Neural progenitor cell (in vitro differentiated cells): ENCODE results near the gene ZC3H10. TPM values are rescaled to one million over a fixed set of nuclear protein-coding genes. Genes with fewer than 3 reads are reported as not detected.

Source experiments
- DNase-seq: peaks from one replicate; pipeline ENCODE4 v3.0.0-alpha.2; 2016; ENCODE audit warnings: low spot score
- H2AFZ ChIP-seq: fragments of 200-600 bp; sonication (generic); replicated peaks from 2 replicates; pipeline ENCODE4 v1.6.1; 2016; ENCODE audit warnings: antibody characterized with exemption
- H3F3A ChIP-seq: fragments of 200-600 bp; sonication (generic); 2 replicates; pipeline ENCODE4 v1.6.1; 2016; ENCODE audit warnings: antibody characterized with exemption, low read depth
- H3K27ac ChIP-seq: fragments of 200-600 bp; sonication (generic); 2 replicates; pipeline ENCODE4 v1.5.1; 2016; ENCODE audit warnings: mild to moderate bottlenecking
- H3K27me3 ChIP-seq: fragments of 200-600 bp; sonication (generic); 2 replicates; pipeline ENCODE4 v1.6.1; 2016; ENCODE audit warnings: mild to moderate bottlenecking, moderate library complexity
- H3K36me3 ChIP-seq: fragments of 200-600 bp; sonication (generic); 2 replicates; pipeline ENCODE4 v1.5.1; 2016
- H3K4me1 ChIP-seq: fragments of 200-600 bp; sonication (generic); 2 replicates; pipeline ENCODE4 v1.6.1; 2016; ENCODE audit warnings: mixed run types
- H3K4me2 ChIP-seq: fragments of 200-600 bp; sonication (generic); 2 replicates; pipeline ENCODE4 v1.6.1; 2016
- H3K4me3 ChIP-seq: fragments of 200-600 bp; sonication (generic); 2 replicates; pipeline ENCODE4 v1.5.1; 2016
- H3K79me2 ChIP-seq: fragments of 200-600 bp; sonication (generic); 2 replicates; pipeline ENCODE4 v1.6.1; 2016; ENCODE audit warnings: low read depth
- H3K9ac ChIP-seq: fragments of 200-600 bp; sonication (generic); 2 replicates; pipeline ENCODE4 v1.6.1; 2016
- H3K9me3 ChIP-seq: fragments of 200-600 bp; sonication (generic); 2 replicates; pipeline ENCODE4 v1.5.1; 2016; ENCODE audit warnings: low read depth
- H4K20me1 ChIP-seq: fragments of 200-600 bp; sonication (generic); 2 replicates; pipeline ENCODE4 v1.6.1; 2016; ENCODE audit warnings: low read depth
- H3K27ac Mint-ChIP-seq: 3 replicates; pipeline ENCODE4 v1.8.0; 2021; ENCODE audit warnings: mixed read lengths
- H3K27me3 Mint-ChIP-seq: 2 replicates; pipeline ENCODE4 v1.8.0; 2022; ENCODE audit warnings: low read depth, mild to moderate bottlenecking, inconsistent platforms, moderate library complexity, mixed read lengths; ENCODE audit not compliant: insufficient read depth
- H3K36me3 Mint-ChIP-seq: 3 replicates; pipeline ENCODE4 v1.8.0; 2021; ENCODE audit warnings: mixed read lengths
- H3K4me1 Mint-ChIP-seq: 3 replicates; pipeline ENCODE4 v1.8.0; 2021; ENCODE audit warnings: mixed read lengths
- H3K4me3 Mint-ChIP-seq: 3 replicates; pipeline ENCODE4 v1.8.0; 2021; ENCODE audit warnings: mild to moderate bottlenecking, moderate library complexity, mixed read lengths
- H3K9me3 Mint-ChIP-seq: 3 replicates; pipeline ENCODE4 v1.8.0; 2020; ENCODE audit warnings: mixed read lengths
- CTCF ChIP-seq: fragments of 200-600 bp; sonication (generic); IDR thresholded peaks from 2 replicates; pipeline ENCODE4 v1.5.1; 2017; ENCODE audit warnings: antibody characterized with exemption, mild to moderate bottlenecking
- EZH2 ChIP-seq: fragments of 200-600 bp; sonication (generic); IDR thresholded peaks from 2 replicates; pipeline ENCODE4 v1.6.1; 2017; ENCODE audit warnings: antibody characterized with exemption, mild to moderate bottlenecking, moderate library complexity
- EZH2phosphoT487 ChIP-seq: fragments of 200-600 bp; sonication (generic); IDR thresholded peaks from 2 replicates; pipeline ENCODE4 v1.6.1; 2017; ENCODE audit warnings: antibody characterized with exemption
- total RNA-seq: library from RNA; depleted of rRNA; stranded (reverse); fragments of >200 nt; gene quantifications from 2 replicates; pipeline ENCODE4 v1.2.3, GENCODE V29; 2015; ENCODE audit warnings: low replicate concordance

ZC3H10 gene
- total RNA-seq, 1 donor from 2014 or later: 10.8 TPM

DNA sequence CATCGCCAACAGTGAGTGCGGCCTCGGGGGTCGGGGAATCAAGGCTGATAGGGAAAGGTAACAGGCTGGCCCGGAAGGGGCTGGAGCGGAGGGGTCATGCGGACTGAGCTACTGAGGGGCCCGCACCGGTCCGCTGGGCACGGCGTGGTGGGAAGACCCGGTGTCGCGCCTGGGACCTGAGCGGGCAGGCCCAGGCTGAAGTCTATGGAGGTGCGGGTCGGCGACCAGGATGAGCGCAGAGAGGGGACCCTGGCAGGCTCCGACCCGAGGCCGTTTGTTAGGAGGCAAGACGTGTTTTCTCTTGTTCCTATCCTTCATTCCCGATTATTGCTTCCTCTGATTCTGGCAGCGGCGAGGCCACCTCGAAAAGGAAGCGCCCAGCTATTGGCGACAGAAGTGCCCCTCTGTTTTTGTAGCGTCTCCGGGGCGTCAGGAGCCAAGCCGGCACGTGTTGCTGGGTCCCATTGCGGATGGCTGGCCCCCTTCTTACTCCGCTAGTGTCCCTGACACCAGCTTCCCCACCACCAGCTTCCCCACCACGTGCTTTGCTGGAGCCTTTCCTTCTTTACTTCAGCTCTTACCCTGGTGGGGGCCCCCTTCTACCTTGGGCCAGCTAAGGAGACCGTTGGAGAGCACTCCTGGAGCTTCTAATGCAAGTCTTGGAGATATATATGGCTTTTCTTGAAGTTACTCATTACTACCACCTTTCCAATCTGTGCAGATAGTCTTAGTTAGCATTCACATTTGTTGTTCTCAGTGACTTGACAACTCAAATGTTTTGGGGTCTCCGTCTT, 13.1 kb upstream of the ZC3H10 start:
- no peak for TF ChIP-seq CTCF
- no peak for TF ChIP-seq EZH2phosphoT487
- TF ChIP-seq EZH2: no peak
- H2AFZ ChIP-seq: peak overlapping the region; percentile 74
- peak overlapping the region; percentile 99 for H3K27ac Mint-ChIP-seq

GRCh38 chr12:56105609-56105902, 12.5 kb upstream of the ZC3H10 start:
- Histone ChIP-seq H3K9me3 (no peaks in the 10 kb centered on the region), H3K79me2 (peaks cover 46% of the 10 kb centered on the region), H3K9ac (peak overlapping the region; percentile 89), H3K36me3 (peaks cover 16% of the 10 kb centered on the region), H3K27me3 (no peaks in the 10 kb centered on the region), H3F3A (peaks cover 22% of the 10 kb centered on the region), H4K20me1 (peaks cover 30% of the 10 kb centered on the region), H3K4me1 (peaks cover 11% of the 10 kb centered on the region), H2AFZ (no peak overlapping the region), H3K27ac (no peak overlapping the region), H3K4me2 (peak overlapping the region; percentile 97), H3K4me3 (peak overlapping the region; percentile 83)
- Mint-ChIP-seq H3K27ac (no peak overlapping the region), H3K4me1 (peaks cover 24% of the 10 kb centered on the region), H3K4me3 (peak overlapping the region; percentile 93), H3K27me3 (peaks cover 2% of the 10 kb centered on the region), H3K9me3 (no peaks in the 10 kb centered on the region), H3K36me3 (peaks cover 16% of the 10 kb centered on the region)
- DNase-seq: no peak
- TF ChIP-seq CTCF: no peak
- TF ChIP-seq EZH2: no peak
- no peak for TF ChIP-seq EZH2phosphoT487

More for the DNA sequence above, 13.1 kb upstream of the ZC3H10 start:
- no peak for DNase-seq
- H3K4me2 ChIP-seq: peak overlapping the region; percentile 97
- H3K27ac ChIP-seq: peak overlapping the region; percentile 67
- H3K4me3 ChIP-seq: peak overlapping the region; percentile 83
- peaks cover 12% of the 10 kb centered on the region for H3K36me3 Mint-ChIP-seq
- peaks cover 2% of the 10 kb centered on the region for H3K27me3 Mint-ChIP-seq
- H3K9ac ChIP-seq: peak overlapping the region; percentile 89
- peak overlapping the region; percentile 93 for H3K4me3 Mint-ChIP-seq
- peaks cover 46% of the 10 kb centered on the region for H3K79me2 ChIP-seq
- no peaks in the 10 kb centered on the region for H3K9me3 Mint-ChIP-seq
- H3K36me3 ChIP-seq: peaks cover 16% of the 10 kb centered on the region
- no peaks in the 10 kb centered on the region for H3K9me3 ChIP-seq
- no peaks in the 10 kb centered on the region for H3K27me3 ChIP-seq
- H3K4me1 Mint-ChIP-seq: peaks cover 24% of the 10 kb centered on the region
- peaks cover 11% of the 10 kb centered on the region for H3K4me1 ChIP-seq
- H3F3A ChIP-seq: peaks cover 22% of the 10 kb centered on the region
- H4K20me1 ChIP-seq: peaks cover 30% of the 10 kb centered on the region

DNA sequence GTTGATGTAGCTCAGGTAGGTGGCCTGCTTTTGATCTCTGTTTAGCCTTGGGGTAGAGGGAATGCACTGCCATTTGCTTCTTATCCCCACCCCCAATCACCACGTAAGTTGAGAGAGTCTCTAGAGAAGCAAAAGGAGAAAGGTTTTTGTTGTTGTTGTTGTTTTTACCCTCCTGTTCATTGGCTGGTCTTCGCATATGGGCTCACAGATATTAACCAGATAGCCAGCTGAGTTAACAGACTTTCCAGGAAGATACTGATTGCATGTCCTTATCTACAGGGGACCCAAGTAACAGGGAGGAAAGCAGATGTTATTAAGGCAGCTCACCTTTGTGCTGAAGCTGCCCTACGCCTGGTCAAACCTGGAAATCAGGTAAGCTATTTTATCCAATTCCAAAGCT, 10.8 kb upstream of the ZC3H10 start:
- H3K27ac Mint-ChIP-seq: no peak overlapping the region
- peaks cover 2% of the 10 kb centered on the region for H3K27me3 Mint-ChIP-seq
- H3K4me1 ChIP-seq: peaks cover 11% of the 10 kb centered on the region
- H3K4me1 Mint-ChIP-seq: peaks cover 24% of the 10 kb centered on the region
- peaks cover 46% of the 10 kb centered on the region for H3K79me2 ChIP-seq
- peaks cover 24% of the 10 kb centered on the region for H3K36me3 ChIP-seq
- no peak overlapping the region for H3K4me2 ChIP-seq
- no peaks in the 10 kb centered on the region for H3K9me3 ChIP-seq
- no peak overlapping the region for H3K4me3 Mint-ChIP-seq
- no peak overlapping the region for H3K4me3 ChIP-seq
- H2AFZ ChIP-seq: no peak overlapping the region
- H3K27ac ChIP-seq: no peak overlapping the region
- peaks cover 37% of the 10 kb centered on the region for H3F3A ChIP-seq
- DNase-seq: no peak
- TF ChIP-seq EZH2: no peak
- no peak for TF ChIP-seq CTCF
- H4K20me1 ChIP-seq: peaks cover 30% of the 10 kb centered on the region
- H3K36me3 Mint-ChIP-seq: peaks cover 28% of the 10 kb centered on the region
- no peaks in the 10 kb centered on the region for H3K9me3 Mint-ChIP-seq
- H3K9ac ChIP-seq: no peak overlapping the region
- no peaks in the 10 kb centered on the region for H3K27me3 ChIP-seq
